OCI-LY7 (cell line): ENCODE measurements around the gene FOXN3. TPM values are rescaled to one million over a fixed set of nuclear protein-coding genes. Genes with fewer than 3 reads are reported as not detected.

Source experiments
- BruUV-seq: library from RNA; stranded (reverse); fragments of 400-500 nt; replicated peaks from 2 replicates; lab custom pipeline; 2021; lab: Mats Ljungman, UMichigan
- CTCF ChIA-PET: fragments of 300-600 bp; sonication (Branson Sonifier 250); formaldehyde crosslinking; loops from one replicate; lab custom pipeline; 2022; ENCODE audit warnings: antibody characterized with exemption; ENCODE audit not compliant: unreplicated experiment; lab: Charles Lee
- POLR2A ChIA-PET: fragments of 300-600 bp; sonication (Branson Sonifier 250); formaldehyde crosslinking; loops from one replicate; lab custom pipeline; 2022; ENCODE audit warnings: antibody characterized with exemption; lab: Charles Lee
- DNase-seq: peaks from one replicate; pipeline ENCODE4 v3.0.0-alpha.2; 2015; ENCODE audit warnings: low spot score
- H2AFZ ChIP-seq: fragments of 200-600 bp; sonication (generic), shearing (Covaris generic); 2 replicates; pipeline ENCODE4 v1.6.1; 2014; ENCODE audit warnings: mild to moderate bottlenecking, antibody characterized with exemption, low read length, moderate library complexity
- H3K27ac ChIP-seq: fragments of 200-600 bp; sonication (generic); 2 replicates; pipeline ENCODE4 v1.5.1; 2014; ENCODE audit warnings: mixed run types, low read depth, mild to moderate bottlenecking, moderate library complexity, low read length, inconsistent platforms; ENCODE audit not compliant: poor library complexity, severe bottlenecking
- H3K36me3 ChIP-seq: fragments of 200-600 bp; sonication (generic); 2 replicates; pipeline ENCODE4 v1.6.1; 2014; ENCODE audit warnings: mild to moderate bottlenecking, antibody characterized with exemption, low read length, moderate library complexity, mixed read lengths; ENCODE audit not compliant: insufficient read depth
- H3K4me1 ChIP-seq: fragments of 200-600 bp; sonication (generic); 2 replicates; pipeline ENCODE4 v1.5.1; 2014; ENCODE audit warnings: mild to moderate bottlenecking, low read length; ENCODE audit not compliant: insufficient read depth, poor library complexity, severe bottlenecking
- H3K4me2 ChIP-seq: fragments of 200-600 bp; sonication (generic); 2 replicates; pipeline ENCODE4 v1.6.1; 2014; ENCODE audit warnings: mild to moderate bottlenecking, low read length
- H3K4me3 ChIP-seq: fragments of 200-600 bp; sonication (generic); 2 replicates; pipeline ENCODE4 v1.5.1; 2014; ENCODE audit warnings: mild to moderate bottlenecking, low read depth, low read length; ENCODE audit not compliant: poor library complexity, severe bottlenecking
- H3K79me2 ChIP-seq: fragments of 200-600 bp; sonication (generic); 2 replicates; pipeline ENCODE4 v1.6.1; 2016; ENCODE audit warnings: low read depth, mild to moderate bottlenecking, low read length, moderate library complexity, mixed read lengths; ENCODE audit not compliant: insufficient read depth
- H3K9me2 ChIP-seq: fragments of 200-600 bp; sonication (generic); 2 replicates; pipeline ENCODE4 v1.6.1; 2016; ENCODE audit warnings: mild to moderate bottlenecking, low read length, mixed read lengths; ENCODE audit not compliant: insufficient read depth
- H3K9me3 ChIP-seq: fragments of 200-600 bp; sonication (generic); 2 replicates; pipeline ENCODE4 v1.6.1; 2014; ENCODE audit warnings: mild to moderate bottlenecking, mixed run types, low read length, mixed read lengths
- H4K20me1 ChIP-seq: fragments of 200-600 bp; sonication (generic); 2 replicates; pipeline ENCODE4 v1.6.1; 2014; ENCODE audit warnings: mild to moderate bottlenecking, antibody characterized with exemption, low read length, moderate library complexity, mixed read lengths; ENCODE audit not compliant: insufficient read depth
- CTCF ChIP-seq: fragments of 200-600 bp; sonication (generic); conservative IDR thresholded peaks from 2 replicates; pipeline ENCODE4 v1.5.1; 2014; ENCODE audit warnings: mild to moderate bottlenecking, antibody characterized with exemption, low read length, moderate library complexity, mixed read lengths
- EZH2phosphoT487 ChIP-seq: fragments of 200-600 bp; sonication (generic); IDR thresholded peaks from 2 replicates; pipeline ENCODE4 v1.6.1; 2018; ENCODE audit warnings: low read depth, borderline replicate concordance, mild to moderate bottlenecking, mixed run types, antibody characterized with exemption, low read length, moderate library complexity, mixed read lengths
- intact Hi-C: fragments of 100-400 bp; cut with micrococcal nuclease; formaldehyde crosslinking; loops from one replicate; pipeline ENCODE4 v1.10.0; 2022; ENCODE audit not compliant: unreplicated experiment
- total RNA-seq, 2 experiments: library from RNA; depleted of rRNA in 1 of 2; stranded (reverse); fragments of >200 nt in 1 of 2; shearing (Covaris generic) in 1 of 2; gene quantifications; 2 replicates each; pipeline ENCODE4 v1.2.3, GENCODE V29; 2014 to 2022

The FOXN3 gene
- total RNA-seq, 2 experiments from 2014 or later, result 77.7 to 102 TPM

GRCh38 chr14:89291351-89291940, 125.6 kb downstream of the FOXN3 start:
- ChIA-PET CTCF (no interaction called here), POLR2A (no interaction called here)
- no peaks in the 10 kb centered on the region for H3K79me2 ChIP-seq
- no peaks in the 10 kb centered on the region for H3K9me2 ChIP-seq
- no peak overlapping the region for H3K4me2 ChIP-seq
- no peaks in the 10 kb centered on the region for H3K36me3 ChIP-seq
- H3K27ac ChIP-seq, result no peak overlapping the region
- DNase-seq, result no peak
- no TSS peak for BruUV-seq
- H4K20me1 ChIP-seq, result no peaks in the 10 kb centered on the region
- intact Hi-C loops, result no loop called here
- TF ChIP-seq EZH2phosphoT487 (no peak), CTCF (no peak)
- H3K4me1 ChIP-seq, result peaks cover 17% of the 10 kb centered on the region
- no peaks in the 10 kb centered on the region for H3K9me3 ChIP-seq
- H3K4me3 ChIP-seq, result no peak overlapping the region
- no peak overlapping the region for H2AFZ ChIP-seq

- BruUV-seq, result no TSS peak
- H3K9me2 ChIP-seq, result no peaks in the 10 kb centered on the region
- H3K36me3 ChIP-seq, result no peaks in the 10 kb centered on the region
- no peaks in the 10 kb centered on the region for H3K79me2 ChIP-seq
- no peak overlapping the region for H3K27ac ChIP-seq
- DNase-seq, result no peak
- H2AFZ ChIP-seq, result no peak overlapping the region
- TF ChIP-seq EZH2phosphoT487 (no peak), CTCF (no peak)
- no peak overlapping the region for H3K4me2 ChIP-seq
- ChIA-PET CTCF (no interaction called here), POLR2A (no interaction called here)
- intact Hi-C loops, result no loop called here
- H4K20me1 ChIP-seq, result no peaks in the 10 kb centered on the region
- peaks cover 14% of the 10 kb centered on the region for H3K4me1 ChIP-seq
- H3K4me3 ChIP-seq, result no peak overlapping the region
- no peaks in the 10 kb centered on the region for H3K9me3 ChIP-seq
Observed at GRCh38 chr14:89290813-89291212, 126.2 kb downstream of the FOXN3 start.

- no peak overlapping the region for H3K4me3 ChIP-seq
- H4K20me1 ChIP-seq, result no peaks in the 10 kb centered on the region
- POLR2A ChIA-PET, result no interaction called here
- TF ChIP-seq CTCF (no peak), EZH2phosphoT487 (no peak)
- H2AFZ ChIP-seq, result no peak overlapping the region
- no peaks in the 10 kb centered on the region for H3K9me3 ChIP-seq
- CTCF ChIA-PET, result no interaction called here
- no peak overlapping the region for H3K27ac ChIP-seq
- no peaks in the 10 kb centered on the region for H3K79me2 ChIP-seq
- no TSS peak for BruUV-seq
- no peaks in the 10 kb centered on the region for H3K36me3 ChIP-seq
- H3K9me2 ChIP-seq, result no peaks in the 10 kb centered on the region
- no peak overlapping the region for H3K4me2 ChIP-seq
- DNase-seq, result no peak
- intact Hi-C loops, result no loop called here
- H3K4me1 ChIP-seq, result peaks cover 14% of the 10 kb centered on the region
Observed at GRCh38 chr14:89289477-89289876, 127.6 kb downstream of the FOXN3 start.
